Fibroblast of villous mesenchyme (primary cell): ENCODE measurements around the gene FSTL4. TPM values are rescaled to one million over a fixed set of nuclear protein-coding genes. Genes with fewer than 3 reads are reported as not detected.

Experiments
- DNase-seq: peaks from one replicate; pipeline ENCODE4 v3.0.0-alpha.2; 2010; ENCODE audit warnings: low read depth
- H3K4me3 ChIP-seq: 2 replicates; pipeline ENCODE4 v1.5.1; 2011; ENCODE audit warnings: low read depth, mild to moderate bottlenecking, low read length
- total RNA-seq: library from RNA; depleted of rRNA; stranded (reverse); fragments of >200 nt; gene quantifications from 2 replicates; pipeline ENCODE4 v1.2.3, GENCODE V29; 2012
- TF ChIP-seq, protein P1 (sequence below): IDR thresholded peaks from 2 replicates; pipeline ENCODE4 v1.5.1; 2012; ENCODE audit warnings: low read depth, mild to moderate bottlenecking, low read length; ENCODE audit not compliant: insufficient read depth

Gene FSTL4
- total RNA-seq, result under 0.01 TPM in 1 of 2 replicates, not detected in the other

DNA sequence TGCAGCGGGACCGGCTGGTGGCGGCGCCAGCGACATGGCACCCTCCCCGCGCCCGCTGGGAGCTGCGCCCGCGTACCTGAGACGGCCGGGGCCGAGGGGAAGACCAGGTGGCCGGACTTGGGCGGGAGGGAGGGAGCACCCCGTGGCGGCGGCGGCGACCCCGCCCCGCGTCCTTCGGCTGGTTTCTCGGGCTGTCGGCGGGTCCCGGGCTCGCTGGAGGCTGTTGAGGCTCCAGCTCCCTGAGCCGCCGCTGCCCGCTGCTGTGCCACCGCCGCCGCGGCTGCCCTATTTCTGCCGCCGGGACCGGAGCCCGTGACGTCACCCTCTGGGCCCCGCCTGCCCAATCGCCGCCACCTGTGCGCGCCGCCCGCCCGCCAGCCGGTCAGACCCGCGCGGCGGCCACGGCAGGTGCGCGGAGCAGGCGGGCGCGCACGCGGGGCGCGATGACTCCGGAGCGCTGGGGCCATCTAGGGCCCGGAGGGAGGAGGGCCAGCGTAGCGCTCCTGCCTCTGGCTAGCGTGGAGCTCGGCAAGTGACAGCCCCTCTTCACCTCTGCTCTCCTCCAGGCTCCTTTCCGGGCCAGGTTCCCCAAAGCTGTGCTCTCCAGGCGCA lies at the start of gene FSTL4:
Gene FSTL4, minus strand, starts transcription at position 293 of the 612 bp plus-strand sequence.
- no peak for DNase-seq
- TF ChIP-seq, protein P1, sequence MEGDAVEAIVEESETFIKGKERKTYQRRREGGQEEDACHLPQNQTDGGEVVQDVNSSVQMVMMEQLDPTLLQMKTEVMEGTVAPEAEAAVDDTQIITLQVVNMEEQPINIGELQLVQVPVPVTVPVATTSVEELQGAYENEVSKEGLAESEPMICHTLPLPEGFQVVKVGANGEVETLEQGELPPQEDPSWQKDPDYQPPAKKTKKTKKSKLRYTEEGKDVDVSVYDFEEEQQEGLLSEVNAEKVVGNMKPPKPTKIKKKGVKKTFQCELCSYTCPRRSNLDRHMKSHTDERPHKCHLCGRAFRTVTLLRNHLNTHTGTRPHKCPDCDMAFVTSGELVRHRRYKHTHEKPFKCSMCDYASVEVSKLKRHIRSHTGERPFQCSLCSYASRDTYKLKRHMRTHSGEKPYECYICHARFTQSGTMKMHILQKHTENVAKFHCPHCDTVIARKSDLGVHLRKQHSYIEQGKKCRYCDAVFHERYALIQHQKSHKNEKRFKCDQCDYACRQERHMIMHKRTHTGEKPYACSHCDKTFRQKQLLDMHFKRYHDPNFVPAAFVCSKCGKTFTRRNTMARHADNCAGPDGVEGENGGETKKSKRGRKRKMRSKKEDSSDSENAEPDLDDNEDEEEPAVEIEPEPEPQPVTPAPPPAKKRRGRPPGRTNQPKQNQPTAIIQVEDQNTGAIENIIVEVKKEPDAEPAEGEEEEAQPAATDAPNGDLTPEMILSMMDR, result no peak
- no peak within 1 kb of the TSS for H3K4me3 ChIP-seq

DNA sequence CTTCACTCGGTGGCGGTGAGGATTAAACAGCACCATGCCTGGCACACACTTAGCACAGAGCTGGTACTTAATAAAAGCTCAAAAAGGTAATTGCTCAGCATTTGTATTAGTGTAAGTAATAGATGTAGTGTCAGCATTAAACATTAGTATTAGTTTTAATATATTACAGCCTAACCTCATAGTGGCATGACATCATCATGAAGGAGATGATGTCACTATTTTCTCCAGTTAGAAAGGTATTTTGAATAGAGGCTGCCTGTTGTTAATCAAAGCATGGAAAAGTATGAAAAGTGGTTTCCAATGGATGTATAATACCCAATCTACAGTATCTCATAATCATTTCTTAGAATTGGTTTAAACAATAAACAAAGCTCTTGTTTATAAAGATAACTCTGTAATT lies 49.0 kb upstream of the FSTL4 start:
- no peak for DNase-seq
- no peak overlapping the region for H3K4me3 ChIP-seq
- TF ChIP-seq, protein P1, result no peak

DNA sequence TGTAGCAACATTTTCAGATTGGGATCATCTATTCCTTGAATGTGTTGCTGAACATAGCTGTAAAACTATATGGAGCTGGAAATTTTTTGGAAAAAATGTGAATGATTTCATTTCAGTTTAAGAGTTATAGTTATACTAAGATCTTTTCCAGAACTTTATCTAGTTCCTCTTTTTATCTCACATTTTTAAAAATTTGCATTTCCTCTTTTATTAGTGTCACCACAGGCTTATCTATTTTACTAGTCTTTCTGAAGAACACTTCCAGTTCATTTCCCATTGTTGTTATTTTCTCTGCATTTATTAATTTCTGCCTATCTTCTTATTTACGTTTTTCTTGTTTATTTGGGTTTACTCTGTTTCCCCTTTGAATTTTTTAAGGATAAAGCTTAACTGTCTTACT lies 46.0 kb upstream of the FSTL4 start:
- H3K4me3 ChIP-seq, result no peak overlapping the region
- TF ChIP-seq, protein P1, result no peak
- no peak for DNase-seq

DNA sequence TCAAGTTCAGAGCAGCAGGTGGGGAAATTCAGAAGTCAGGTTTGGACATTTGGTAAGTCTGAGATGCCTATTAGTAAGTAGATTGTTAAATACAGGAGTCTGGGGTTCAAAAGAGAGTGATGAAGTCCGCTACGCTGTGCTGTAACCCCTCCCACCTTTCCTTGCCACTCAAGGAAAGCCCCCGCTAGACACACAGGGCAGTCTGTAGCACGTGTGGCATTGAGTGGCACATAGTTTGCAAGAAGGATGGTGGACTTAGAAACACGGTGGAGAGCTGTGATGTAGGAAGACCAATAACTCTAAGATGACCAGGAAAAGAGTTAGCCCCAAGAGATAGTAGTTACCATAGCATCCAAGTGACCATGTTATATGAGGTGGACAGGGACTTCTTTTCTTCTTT lies 44.7 kb upstream of the FSTL4 start:
- TF ChIP-seq, protein P1, result no peak
- H3K4me3 ChIP-seq, result no peak overlapping the region
- no peak for DNase-seq

DNA sequence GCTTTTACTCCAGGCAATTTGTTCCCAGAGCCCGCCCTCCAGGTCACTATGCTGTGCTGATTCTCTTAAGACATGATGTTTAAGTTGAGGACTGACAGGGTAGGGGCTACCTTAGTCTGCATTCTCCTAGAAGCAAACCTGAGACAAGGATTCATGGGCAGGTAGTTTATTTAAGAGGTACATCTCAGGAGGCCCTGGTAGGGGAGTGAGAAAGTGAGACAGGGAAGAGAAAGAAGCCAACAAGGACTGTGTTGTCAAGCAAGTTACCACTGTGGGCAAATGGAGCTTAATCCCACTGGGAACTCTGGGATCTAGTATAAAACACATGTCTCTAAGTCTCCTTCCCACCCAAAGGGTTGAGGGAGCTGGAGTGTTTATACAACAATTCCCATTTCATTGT lies 43.6 kb upstream of the FSTL4 start:
- H3K4me3 ChIP-seq, result no peak overlapping the region
- TF ChIP-seq, protein P1, result no peak
- no peak for DNase-seq

DNA sequence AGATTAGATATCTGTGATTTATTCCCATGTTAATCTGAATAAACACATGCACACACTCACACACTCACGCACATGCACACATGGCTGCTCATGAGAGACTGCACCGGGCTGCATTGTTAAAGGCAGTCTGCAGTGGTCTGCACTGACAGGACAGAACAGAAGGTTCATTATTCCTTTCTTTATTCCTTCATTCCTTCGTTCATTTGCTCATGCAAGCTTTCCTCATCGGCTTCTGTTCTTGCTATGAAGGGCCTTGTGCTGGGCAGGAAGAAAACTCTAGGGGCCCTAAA lies 41.4 kb upstream of the FSTL4 start:
- TF ChIP-seq, protein P1, result no peak
- H3K4me3 ChIP-seq, result no peak overlapping the region
- no peak for DNase-seq
